NCI-H187 treated with DMSO at 0.1 percent for 48 hours (cell line): ENCODE results near the gene KRTAP10-4.
"Not testable (repeated sequence)": the region's sequence is repeated elsewhere in the genome, so short reads cannot be mapped to it uniquely, and the experiment has no call there.

ENCODE experiments used
- DNase-seq: peaks from one replicate; lab custom pipeline; 2025; lab: John Stamatoyannopoulos, UW

The KRTAP10-4 gene

GRCh38 chr21:44534688-44535087, 38.8 kb upstream of the KRTAP10-4 start:
- DNase-seq = no peak

- DNase-seq = no peak
Measured at GRCh38 chr21:44535963-44536362, 37.6 kb upstream of the KRTAP10-4 start.

- no peak for DNase-seq
Measured at GRCh38 chr21:44537930-44538911, 35.3 kb upstream of the KRTAP10-4 start.

- no peak for DNase-seq
Measured at GRCh38 chr21:44539046-44539445, 34.5 kb upstream of the KRTAP10-4 start.

GRCh38 chr21:44539991-44540666, 33.4 kb upstream of the KRTAP10-4 start, which contains the start of gene KRTAP10-1:
Gene KRTAP10-1 (minus strand): TSS chr21:44540195. CDS start chr21:44540150, 45 bp downstream.
- no peak for DNase-seq

- DNase-seq = no peak
Measured at GRCh38 chr21:44540741-44541288, 32.7 kb upstream of the KRTAP10-4 start.

- DNase-seq = no peak
Measured at GRCh38 chr21:44542716-44543115, 30.8 kb upstream of the KRTAP10-4 start.

GRCh38 chr21:44544566-44544965, 29.0 kb upstream of the KRTAP10-4 start:
- DNase-seq = no peak

- no peak for DNase-seq
Measured at GRCh38 chr21:44547656-44548331, 25.7 kb upstream of the KRTAP10-4 start.

GRCh38 chr21:44548381-44548780, 25.1 kb upstream of the KRTAP10-4 start:
- DNase-seq = no peak

GRCh38 chr21:44548922-44549321, 24.6 kb upstream of the KRTAP10-4 start:
- no peak for DNase-seq

- DNase-seq = no peak
Measured at GRCh38 chr21:44549525-44550211, 23.9 kb upstream of the KRTAP10-4 start.

- not testable (repeated sequence) for DNase-seq
Measured at GRCh38 chr21:44550285-44550684, 23.2 kb upstream of the KRTAP10-4 start.

- DNase-seq = no peak
Measured at GRCh38 chr21:44550807-44551206, 22.7 kb upstream of the KRTAP10-4 start.

- DNase-seq = no peak
Measured at GRCh38 chr21:44551340-44551961, 22.1 kb upstream of the KRTAP10-4 start, which contains the start of gene KRTAP10-2. Gene KRTAP10-2 (minus strand): TSS chr21:44551505. CDS start chr21:44551458, 47 bp downstream.

GRCh38 chr21:44552136-44552535, 21.4 kb upstream of the KRTAP10-4 start:
- DNase-seq = no peak

- no peak for DNase-seq
Measured at GRCh38 chr21:44552681-44553080, 20.8 kb upstream of the KRTAP10-4 start.

- DNase-seq = no peak
Measured at GRCh38 chr21:44555200-44555875, 18.2 kb upstream of the KRTAP10-4 start.

GRCh38 chr21:44556879-44557278, 16.6 kb upstream of the KRTAP10-4 start:
- DNase-seq = no peak
